Osteoblast (primary cell): ENCODE measurements around the gene ASPG. TPM values are rescaled to one million over a fixed set of nuclear protein-coding genes. Genes with fewer than 3 reads are reported as not detected.
A peak's percentile ranks its signal among the peaks of the same experiment; 100 is the strongest.

Source experiments
- DNase-seq: peaks from one replicate; pipeline ENCODE4 v3.0.0; 2011; ENCODE audit warnings: low spot score, mixed read lengths; ENCODE audit not compliant: insufficient read length; ENCODE audit errors: missing footprints
- H2AFZ ChIP-seq: 2 replicates; pipeline ENCODE4 v1.6.0; 2011; ENCODE audit warnings: mild to moderate bottlenecking, low read length
- H3K27ac ChIP-seq: 2 replicates; pipeline ENCODE4 v1.5.1; 2011; ENCODE audit warnings: mild to moderate bottlenecking, low read depth, low read length, moderate library complexity
- H3K27me3 ChIP-seq: 2 replicates; pipeline ENCODE4 v1.6.0; 2012; ENCODE audit warnings: mild to moderate bottlenecking, control low read depth, inconsistent platforms, low read length, moderate library complexity; ENCODE audit not compliant: insufficient read depth
- H3K36me3 ChIP-seq: 2 replicates; pipeline ENCODE4 v1.5.1; 2011; ENCODE audit warnings: mild to moderate bottlenecking, low read length, control low read depth, moderate library complexity; ENCODE audit not compliant: insufficient read depth
- H3K4me1 ChIP-seq: 2 replicates; pipeline ENCODE4 v1.5.1; 2011; ENCODE audit warnings: mild to moderate bottlenecking, low read length, control low read depth, moderate library complexity; ENCODE audit not compliant: insufficient read depth
- H3K4me2 ChIP-seq: 2 replicates; pipeline ENCODE4 v1.6.0; 2011; ENCODE audit warnings: mild to moderate bottlenecking, low read length; ENCODE audit not compliant: insufficient read depth
- H3K4me3 ChIP-seq: fragments of 200-600 bp; sonication (generic); 3 replicates; pipeline ENCODE4 v1.5.1; 2012; ENCODE audit warnings: mild to moderate bottlenecking, low read length, inconsistent platforms; ENCODE audit not compliant: insufficient read depth
- H3K79me2 ChIP-seq: 2 replicates; pipeline ENCODE4 v1.6.0; 2012; ENCODE audit warnings: mild to moderate bottlenecking, low read length, control low read depth, inconsistent platforms; ENCODE audit not compliant: insufficient read depth
- H3K9me3 ChIP-seq: 2 replicates; pipeline ENCODE4 v1.5.1; 2011; ENCODE audit warnings: low read depth, low read length, control low read depth
- H4K20me1 ChIP-seq: 2 replicates; pipeline ENCODE4 v1.6.0; 2012; ENCODE audit warnings: mild to moderate bottlenecking, low read length, control low read depth; ENCODE audit not compliant: insufficient read depth
- total RNA-seq: library from RNA; depleted of rRNA; stranded (reverse); fragments of >200 nt; gene quantifications from 2 replicates; pipeline ENCODE4 v1.2.3, GENCODE V29; 2012
- TF ChIP-seq, protein P1 (sequence below): IDR thresholded peaks from 2 replicates; pipeline ENCODE4 v1.5.1; 2011; ENCODE audit warnings: mild to moderate bottlenecking, low read depth, low read length, moderate library complexity; ENCODE audit errors: extremely low read depth

The ASPG gene
- total RNA-seq, 1 donor, result not detected

DNA sequence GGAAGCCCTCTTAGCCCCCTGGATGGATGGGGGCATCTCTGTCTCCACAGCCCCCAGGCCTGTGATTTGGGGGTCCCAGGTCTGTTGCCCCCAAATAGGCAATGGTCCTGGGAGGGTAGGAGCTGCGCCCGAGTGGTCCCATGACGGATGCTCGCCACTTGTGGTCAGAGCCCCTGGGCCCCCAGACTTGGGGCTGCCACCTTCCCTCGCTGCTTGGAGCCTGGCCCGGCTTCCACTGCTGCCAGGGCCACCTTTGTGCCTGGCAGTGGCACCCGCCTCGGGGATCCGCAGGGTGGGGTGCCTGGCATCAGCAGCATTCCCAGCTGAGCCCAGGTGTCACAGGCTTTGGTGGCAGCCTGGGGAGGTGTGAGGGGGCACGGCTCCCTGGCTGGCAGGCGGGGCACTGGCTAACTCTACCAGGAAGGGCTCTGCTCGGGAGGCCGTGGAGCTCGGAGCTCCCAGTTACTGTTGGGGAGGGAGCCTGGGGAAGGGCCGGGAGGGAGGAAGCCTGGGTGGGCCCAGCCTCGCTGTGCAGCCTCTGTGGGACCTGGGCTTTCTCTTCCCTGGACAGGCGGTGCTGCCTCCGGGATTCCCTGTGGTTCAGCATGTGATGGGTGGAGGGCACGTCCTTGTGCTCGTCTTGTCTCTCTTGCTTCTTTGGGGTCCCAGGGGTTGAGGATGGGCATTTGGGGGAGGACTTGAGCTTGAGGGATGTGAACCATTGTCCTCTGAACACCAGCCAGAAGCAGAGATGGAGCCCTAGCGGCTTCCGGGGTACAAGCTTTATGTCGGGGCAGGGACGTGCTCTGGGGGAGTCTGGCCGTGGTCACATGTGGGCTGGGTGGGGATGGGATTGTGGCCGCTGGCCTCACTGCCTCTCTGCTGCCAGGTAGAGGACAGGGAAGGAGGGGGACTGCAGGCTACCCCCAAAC, 58.3 kb downstream of the ASPG start:
- Histone ChIP-seq H3K4me3 (no peak overlapping the region), H2AFZ (no peak overlapping the region), H3K9me3 (no peaks in the 10 kb centered on the region), H4K20me1 (no peaks in the 10 kb centered on the region), H3K27me3 (peaks cover 7% of the 10 kb centered on the region), H3K4me1 (no peaks in the 10 kb centered on the region), H3K4me2 (no peak overlapping the region), H3K27ac (no peak overlapping the region), H3K36me3 (no peaks in the 10 kb centered on the region), H3K79me2 (no peaks in the 10 kb centered on the region)
- TF ChIP-seq, protein P1, sequence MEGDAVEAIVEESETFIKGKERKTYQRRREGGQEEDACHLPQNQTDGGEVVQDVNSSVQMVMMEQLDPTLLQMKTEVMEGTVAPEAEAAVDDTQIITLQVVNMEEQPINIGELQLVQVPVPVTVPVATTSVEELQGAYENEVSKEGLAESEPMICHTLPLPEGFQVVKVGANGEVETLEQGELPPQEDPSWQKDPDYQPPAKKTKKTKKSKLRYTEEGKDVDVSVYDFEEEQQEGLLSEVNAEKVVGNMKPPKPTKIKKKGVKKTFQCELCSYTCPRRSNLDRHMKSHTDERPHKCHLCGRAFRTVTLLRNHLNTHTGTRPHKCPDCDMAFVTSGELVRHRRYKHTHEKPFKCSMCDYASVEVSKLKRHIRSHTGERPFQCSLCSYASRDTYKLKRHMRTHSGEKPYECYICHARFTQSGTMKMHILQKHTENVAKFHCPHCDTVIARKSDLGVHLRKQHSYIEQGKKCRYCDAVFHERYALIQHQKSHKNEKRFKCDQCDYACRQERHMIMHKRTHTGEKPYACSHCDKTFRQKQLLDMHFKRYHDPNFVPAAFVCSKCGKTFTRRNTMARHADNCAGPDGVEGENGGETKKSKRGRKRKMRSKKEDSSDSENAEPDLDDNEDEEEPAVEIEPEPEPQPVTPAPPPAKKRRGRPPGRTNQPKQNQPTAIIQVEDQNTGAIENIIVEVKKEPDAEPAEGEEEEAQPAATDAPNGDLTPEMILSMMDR, result no peak
- peak; percentile 92 for DNase-seq

DNA sequence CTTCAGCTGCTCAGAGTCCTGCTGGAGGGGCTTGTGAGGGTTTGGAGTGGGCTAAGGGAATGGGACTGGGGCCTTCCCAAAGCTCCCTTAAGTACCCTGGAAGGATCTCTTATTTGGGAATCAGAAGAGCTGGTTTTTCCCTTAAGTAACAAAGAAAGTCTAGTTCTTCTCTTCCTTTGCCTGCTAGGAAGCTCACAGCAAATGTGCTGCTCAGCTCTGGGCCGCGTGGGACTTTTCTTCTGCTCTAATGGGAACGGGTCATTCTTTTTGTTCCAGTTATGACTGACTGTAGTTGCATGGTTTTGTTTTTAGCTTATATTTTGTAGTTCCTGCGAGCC, 58.9 kb downstream of the ASPG start:
- TF ChIP-seq, protein P1, result no peak
- DNase-seq, result peak; percentile 90

DNA sequence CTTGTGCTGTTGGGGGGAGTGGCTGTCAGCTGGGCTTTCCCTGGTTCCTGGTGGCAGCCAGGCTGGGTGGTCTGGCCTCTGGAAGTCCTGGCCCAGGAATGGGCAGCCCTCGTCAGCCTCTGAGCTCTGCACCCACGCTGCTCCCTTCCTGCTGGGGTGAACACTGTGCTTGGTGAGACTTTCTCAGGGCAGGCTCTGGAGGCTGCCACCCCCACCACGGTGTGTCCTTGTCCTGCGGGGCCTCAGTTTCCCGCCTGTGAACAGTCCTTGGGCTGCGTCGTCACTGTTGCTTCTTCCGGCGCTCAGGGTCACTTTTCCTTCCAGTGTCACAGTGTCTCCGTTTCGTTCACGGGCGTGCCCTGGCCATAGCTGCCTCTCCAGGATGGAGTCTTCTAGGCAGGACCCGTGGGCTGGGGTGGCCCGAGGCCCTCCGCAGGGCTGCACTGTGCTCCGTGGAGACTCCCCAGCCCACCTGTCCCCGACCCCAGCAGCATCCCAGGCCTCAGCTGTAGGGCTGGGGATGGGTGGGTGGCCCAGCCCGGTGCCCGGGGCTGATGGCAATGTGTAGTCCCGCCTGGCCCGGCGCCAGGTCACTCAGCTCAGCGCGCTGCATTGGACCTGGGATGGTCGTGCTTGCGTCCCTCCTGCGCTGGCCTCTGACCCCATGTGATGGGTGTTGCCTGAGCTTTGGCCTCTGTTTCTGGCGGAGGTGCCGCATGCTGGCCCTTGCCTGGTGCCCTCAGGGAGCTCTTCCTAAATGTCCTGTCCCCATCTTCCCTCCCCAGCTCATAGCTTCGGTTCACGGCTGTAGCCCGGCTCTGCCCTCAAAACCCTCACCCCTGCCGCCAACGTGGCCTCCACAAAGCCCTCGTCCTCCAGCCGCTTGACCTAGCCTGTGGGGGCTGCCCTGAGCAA, 59.7 kb downstream of the ASPG start:
- Histone ChIP-seq H3K36me3 (no peaks in the 10 kb centered on the region), H3K79me2 (no peaks in the 10 kb centered on the region), H3K4me3 (no peak overlapping the region), H3K9me3 (no peaks in the 10 kb centered on the region), H3K4me2 (no peak overlapping the region), H4K20me1 (no peaks in the 10 kb centered on the region), H3K4me1 (no peaks in the 10 kb centered on the region), H3K27ac (no peak overlapping the region), H2AFZ (no peak overlapping the region), H3K27me3 (no peaks in the 10 kb centered on the region)
- peak; percentile 70 for DNase-seq
- TF ChIP-seq, protein P1, result no peak

More for the DNA sequence above, 58.9 kb downstream of the ASPG start:
- Histone ChIP-seq H3K27ac (no peak overlapping the region), H3K9me3 (no peaks in the 10 kb centered on the region), H3K79me2 (no peaks in the 10 kb centered on the region), H3K27me3 (peaks cover 1% of the 10 kb centered on the region), H3K36me3 (no peaks in the 10 kb centered on the region), H3K4me1 (no peaks in the 10 kb centered on the region), H3K4me3 (no peak overlapping the region), H4K20me1 (no peaks in the 10 kb centered on the region), H2AFZ (no peak overlapping the region), H3K4me2 (no peak overlapping the region)
